Smooth muscle cell (in vitro differentiated cells): ENCODE data around the gene PPP1R1A. TPM values are rescaled to one million over a fixed set of nuclear protein-coding genes. Genes with fewer than 3 reads are reported as not detected.

ENCODE experiments used
- DNase-seq: peaks from one replicate; lab custom pipeline; 2025; ENCODE audit not compliant: unreplicated experiment; lab: John Stamatoyannopoulos, UW
- H2AFZ ChIP-seq: fragments of 200-600 bp; sonication (generic); 2 replicates; pipeline ENCODE4 v1.6.0; 2016; ENCODE audit warnings: antibody characterized with exemption, low read depth, mild to moderate bottlenecking
- H3F3A ChIP-seq: fragments of 200-600 bp; sonication (generic); 2 replicates; pipeline ENCODE4 v1.6.0; 2017; ENCODE audit warnings: antibody characterized with exemption, low read depth
- H3K27ac ChIP-seq: fragments of 200-600 bp; sonication (generic); 2 replicates; pipeline ENCODE4 v1.5.1; 2016; ENCODE audit warnings: low read depth, mild to moderate bottlenecking
- H3K27me3 ChIP-seq: fragments of 200-600 bp; sonication (generic); 2 replicates; pipeline ENCODE4 v1.6.1; 2016; ENCODE audit warnings: low read depth, mild to moderate bottlenecking
- H3K36me3 ChIP-seq: fragments of 200-600 bp; sonication (generic); 2 replicates; pipeline ENCODE4 v1.5.1; 2016; ENCODE audit warnings: low read depth
- H3K4me1 ChIP-seq: fragments of 200-600 bp; sonication (generic); 2 replicates; pipeline ENCODE4 v1.5.1; 2016; ENCODE audit warnings: low read depth
- H3K4me2 ChIP-seq: fragments of 200-600 bp; sonication (generic); 2 replicates; pipeline ENCODE4 v1.6.0; 2016; ENCODE audit warnings: mild to moderate bottlenecking
- H3K4me3 ChIP-seq: fragments of 200-600 bp; sonication (generic); 2 replicates; pipeline ENCODE4 v1.5.1; 2016; ENCODE audit warnings: mild to moderate bottlenecking
- H3K79me2 ChIP-seq: fragments of 200-600 bp; sonication (generic); 2 replicates; pipeline ENCODE4 v1.6.0; 2016; ENCODE audit warnings: low read depth, mild to moderate bottlenecking
- H3K9ac ChIP-seq: fragments of 200-600 bp; sonication (generic); 2 replicates; pipeline ENCODE4 v1.6.0; 2016; ENCODE audit warnings: low read depth
- H3K9me3 ChIP-seq: fragments of 200-600 bp; sonication (generic); replicated peaks from 2 replicates; pipeline ENCODE4 v1.5.1; 2016; ENCODE audit warnings: low read depth
- H4K20me1 ChIP-seq: fragments of 200-600 bp; sonication (generic); 2 replicates; pipeline ENCODE4 v1.6.0; 2016; ENCODE audit warnings: low read depth
- CTCF ChIP-seq: fragments of 200-600 bp; sonication (generic); IDR thresholded peaks from 2 replicates; pipeline ENCODE4 v1.5.1; 2017; ENCODE audit warnings: borderline replicate concordance, mild to moderate bottlenecking, antibody characterized with exemption; ENCODE audit not compliant: insufficient read depth, poor library complexity, severe bottlenecking
- WGBS: methylation state at CpG from one replicate; pipeline ENCODE4 v1.1.7; 2016; ENCODE audit warnings: low lambda C conversion rate; 5-methylcytosine and 5-hydroxymethylcytosine counted together
- polyA plus RNA-seq: library from polyadenylated mRNA; unstranded; fragments of >200 nt; fragmentation: Nextera tagmentation; extraction: Ambion mirVana; gene quantifications from 2 replicates; pipeline ENCODE4 v1.2.1, GENCODE V29; 2016
- total RNA-seq: library from RNA; depleted of rRNA; stranded (reverse); fragments of >200 nt; gene quantifications from 2 replicates; pipeline ENCODE4 v1.2.3, GENCODE V29; 2014

Gene PPP1R1A
- total and polyA plus RNA-seq, 2 experiments from 2014 or later = 0.31 TPM; not detected in 1

- H3K4me1 ChIP-seq = peaks cover 5% of the 10 kb centered on the region
- H4K20me1 ChIP-seq = no peaks in the 10 kb centered on the region
- H3K4me3 ChIP-seq = no peak overlapping the region
- H3K4me2 ChIP-seq = no peak overlapping the region
- no peak for TF ChIP-seq CTCF
- no peak overlapping the region for H3K27ac ChIP-seq
- H2AFZ ChIP-seq = no peak overlapping the region
- no peaks in the 10 kb centered on the region for H3K79me2 ChIP-seq
- no peaks in the 10 kb centered on the region for H3K36me3 ChIP-seq
- DNase-seq = no peak
- peaks cover 71% of the 10 kb centered on the region for H3K27me3 ChIP-seq
- H3F3A ChIP-seq = no peaks in the 10 kb centered on the region
- 88% methylated on average over 2 of the region's 2 CpGs for WGBS
- no peak overlapping the region for H3K9ac ChIP-seq
- H3K9me3 ChIP-seq = no peaks in the 10 kb centered on the region
Measured at GRCh38 chr12:54586620-54587019, 1.8 kb downstream of the PPP1R1A start.

- no peaks in the 10 kb centered on the region for H3K36me3 ChIP-seq
- H2AFZ ChIP-seq = no peak overlapping the region
- no peaks in the 10 kb centered on the region for H3K9me3 ChIP-seq
- H3K4me3 ChIP-seq = no peak overlapping the region
- 77% methylated on average over 2 of the region's 2 CpGs for WGBS
- peaks cover 5% of the 10 kb centered on the region for H3K4me1 ChIP-seq
- H3K27me3 ChIP-seq = peaks cover 65% of the 10 kb centered on the region
- H3K4me2 ChIP-seq = no peak overlapping the region
- no peak overlapping the region for H3K27ac ChIP-seq
- no peak for TF ChIP-seq CTCF
- no peaks in the 10 kb centered on the region for H4K20me1 ChIP-seq
- no peak overlapping the region for H3K9ac ChIP-seq
- no peak for DNase-seq
- H3F3A ChIP-seq = no peaks in the 10 kb centered on the region
- H3K79me2 ChIP-seq = no peaks in the 10 kb centered on the region
Measured at GRCh38 chr12:54585243-54585642, 3.2 kb downstream of the PPP1R1A start.

- Histone ChIP-seq H3K36me3 (no peaks in the 10 kb centered on the region), H3K79me2 (no peaks in the 10 kb centered on the region), H2AFZ (no peak overlapping the region), H3K4me2 (no peak overlapping the region), H3K27me3 (peaks cover 54% of the 10 kb centered on the region), H3F3A (no peaks in the 10 kb centered on the region), H3K9ac (no peak overlapping the region), H3K4me3 (no peak overlapping the region), H3K4me1 (peaks cover 5% of the 10 kb centered on the region), H4K20me1 (no peaks in the 10 kb centered on the region), H3K27ac (no peak overlapping the region), H3K9me3 (no peaks in the 10 kb centered on the region)
- no peak for TF ChIP-seq CTCF
- 77% methylated on average over 9 of the region's 9 CpGs for WGBS
- no peak for DNase-seq
Measured at GRCh38 chr12:54584128-54584527, 4.3 kb downstream of the PPP1R1A start.

GRCh38 chr12:54583726-54584125 is 4.7 kb downstream of the PPP1R1A start:
- no peak for TF ChIP-seq CTCF

More at GRCh38 chr12:54583726-54584125, 4.7 kb downstream of the PPP1R1A start:
- H3K27ac ChIP-seq = no peak overlapping the region
- peaks cover under 1% of the 10 kb centered on the region for H3K4me1 ChIP-seq
- no peaks in the 10 kb centered on the region for H3K36me3 ChIP-seq
- H3F3A ChIP-seq = no peaks in the 10 kb centered on the region
- no peak overlapping the region for H3K4me2 ChIP-seq
- no peaks in the 10 kb centered on the region for H3K9me3 ChIP-seq
- H2AFZ ChIP-seq = no peak overlapping the region
- H3K4me3 ChIP-seq = no peak overlapping the region
- no peak for DNase-seq
- H3K9ac ChIP-seq = no peak overlapping the region
- no peaks in the 10 kb centered on the region for H4K20me1 ChIP-seq
- H3K79me2 ChIP-seq = no peaks in the 10 kb centered on the region
- H3K27me3 ChIP-seq = peaks cover 50% of the 10 kb centered on the region
- WGBS = 68% methylated on average over 4 of the region's 4 CpGs
